ENCODE measurements around the gene LRSAM1. TPM values are rescaled to one million over a fixed set of nuclear protein-coding genes. Genes with fewer than 3 reads are reported as not detected.

The LRSAM1 gene
- 19.6 and 21.2 TPM in 2 replicates for total RNA-seq

DNA sequence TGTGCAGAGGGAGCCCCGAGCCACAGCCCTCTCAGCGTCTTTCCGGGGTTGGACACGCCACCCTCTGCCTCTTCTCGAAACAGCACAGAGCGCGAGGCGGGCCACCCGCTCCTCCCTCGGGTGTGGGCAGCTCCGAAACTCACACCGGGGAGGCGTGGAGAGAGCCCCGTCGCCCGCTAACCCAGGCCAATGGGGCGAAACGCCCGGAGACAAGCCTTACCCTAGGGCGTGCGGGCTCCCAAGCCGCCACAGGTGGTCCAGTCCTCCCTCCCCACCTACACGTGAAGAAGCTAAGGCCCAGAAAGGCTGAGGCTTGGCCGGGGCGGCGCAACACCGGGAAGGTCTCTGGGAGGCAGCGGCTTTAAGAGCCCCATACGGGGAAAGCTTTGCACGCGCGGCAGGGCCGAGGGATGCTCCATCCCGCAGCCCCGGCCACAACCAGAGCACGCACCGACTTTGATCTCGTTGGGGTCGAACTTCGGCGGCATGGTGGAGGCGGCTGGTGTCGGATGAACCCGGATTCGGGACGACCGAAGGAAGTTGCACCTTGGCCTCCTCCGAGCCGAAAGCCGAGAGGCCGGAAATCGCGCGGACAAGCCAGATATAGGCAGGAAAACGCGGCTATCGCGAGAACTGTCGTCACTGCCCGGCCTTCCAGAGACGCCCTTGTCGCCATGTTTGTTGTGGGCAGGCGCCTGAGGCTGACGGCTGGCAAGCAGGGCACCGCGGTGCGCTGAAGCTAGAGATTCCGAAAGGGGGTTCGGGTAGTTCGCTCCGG lies at the start of gene LRSAM1, which contains the start of gene RPL12:
Gene LRSAM1 (plus strand): TSS at position 681 of the 778 bp plus-strand sequence. CDS start 3,018 bp downstream, outside the sequence.
Gene RPL12 (minus strand): TSS at position 577 of the 778 bp plus-strand sequence. CDS start 89 bp downstream, at position 488.

DNA sequence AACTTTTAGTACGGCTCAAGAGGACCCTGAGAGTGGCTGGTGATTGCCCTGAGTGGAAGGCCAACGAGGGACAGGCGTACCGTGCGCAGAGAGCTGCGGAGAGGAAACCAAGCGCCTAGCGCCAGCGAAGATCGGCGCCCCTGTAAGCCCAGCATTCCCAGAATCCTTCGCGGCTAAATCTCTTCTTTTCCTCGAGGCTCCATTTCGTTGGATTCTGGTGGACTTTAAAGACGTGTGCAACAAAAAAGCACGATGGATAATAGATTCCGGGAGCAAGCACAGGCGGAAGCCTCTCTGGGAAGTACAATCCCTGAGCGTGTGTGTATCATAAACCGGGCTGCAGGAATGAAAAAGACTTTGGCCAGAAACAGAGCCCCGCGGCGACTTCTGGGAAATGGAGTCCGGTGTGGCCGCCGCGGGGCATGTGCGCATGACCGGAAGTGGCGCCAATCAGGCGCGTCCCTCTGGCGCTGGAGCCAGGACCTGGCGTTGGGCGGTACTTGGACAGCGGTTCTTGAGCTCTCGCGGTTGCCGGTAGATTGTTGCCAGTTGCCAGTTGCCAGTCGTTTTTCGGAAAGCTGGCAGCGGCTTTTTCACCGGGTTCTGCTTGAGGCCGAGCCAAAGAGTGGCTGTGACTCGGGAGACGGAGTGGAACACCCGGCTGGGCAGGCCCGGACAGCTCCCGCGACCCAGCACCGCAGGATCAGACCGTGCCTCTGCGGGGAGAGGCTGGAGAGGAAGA lies 27.2 kb upstream of the LRSAM1 start, which contains the start of gene ZNF79:
Gene ZNF79 (plus strand): TSS at position 449 of the 742 bp plus-strand sequence. CDS start 406 bp downstream, outside the sequence.

Other genes with a start within 250 kb of the LRSAM1 start
- gene GARNL3, start 186.7 kb upstream of the LRSAM1 start, total RNA-seq = 1.3 and 5.0 TPM in 2 replicates
- 8.4 and 15.7 TPM in 2 replicates for gene SLC2A8, start 54.3 kb upstream of the LRSAM1 start, total RNA-seq
- gene ZNF79, start 27.1 kb upstream of the LRSAM1 start, total RNA-seq = 10.8 and 19.0 TPM in 2 replicates
- gene RPL12, start 104 bp upstream of the LRSAM1 start, total RNA-seq = 952 and 1,458 TPM in 2 replicates
- 41.8 and 49.9 TPM in 2 replicates for gene STXBP1, start 160.8 kb downstream of the LRSAM1 start, total RNA-seq

Measured in smooth muscle cell of trachea (primary cell).